Inferior parietal cortex (tissue), 1 donor: ENCODE results near the gene HOXA2.

Experiments
- DNase-seq: peaks from one replicate; pipeline ENCODE4 v3.0.0-alpha.2; 2016; ENCODE audit errors: extremely low spot score

HOXA2 gene

GRCh38 chr7:27078616-27079233, 23.8 kb downstream of the HOXA2 start:
- no peak for DNase-seq

- DNase-seq = no peak
These were observed 29.4 kb downstream of the HOXA2 start for GRCh38 chr7:27073076-27073475.

- DNase-seq = no peak
These were observed 30.7 kb downstream of the HOXA2 start for GRCh38 chr7:27071622-27072390.

- no peak for DNase-seq
These were observed 34.2 kb downstream of the HOXA2 start for GRCh38 chr7:27068259-27068658.

DNA sequence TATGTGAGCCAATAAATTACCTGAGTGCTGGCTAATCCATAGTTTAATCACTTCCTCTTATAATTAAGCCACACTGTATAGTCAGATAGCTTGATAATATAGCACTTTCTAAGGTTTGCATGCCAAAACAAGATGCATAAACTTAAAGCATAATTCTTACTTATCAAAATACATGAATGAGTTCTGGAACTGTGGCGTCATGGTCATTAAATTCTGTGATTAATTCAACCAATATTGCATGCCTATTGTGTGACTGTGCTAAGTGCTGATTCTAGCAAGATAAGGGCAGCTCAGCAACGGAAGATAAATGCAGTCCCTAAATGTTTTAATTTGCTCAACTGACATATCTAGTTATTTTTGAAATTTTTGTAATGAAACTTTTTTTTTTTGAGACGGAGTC, 36.3 kb downstream of the HOXA2 start:
- no peak for DNase-seq

- no peak for DNase-seq
These were observed 36.8 kb downstream of the HOXA2 start for GRCh38 chr7:27065709-27066108.

DNA sequence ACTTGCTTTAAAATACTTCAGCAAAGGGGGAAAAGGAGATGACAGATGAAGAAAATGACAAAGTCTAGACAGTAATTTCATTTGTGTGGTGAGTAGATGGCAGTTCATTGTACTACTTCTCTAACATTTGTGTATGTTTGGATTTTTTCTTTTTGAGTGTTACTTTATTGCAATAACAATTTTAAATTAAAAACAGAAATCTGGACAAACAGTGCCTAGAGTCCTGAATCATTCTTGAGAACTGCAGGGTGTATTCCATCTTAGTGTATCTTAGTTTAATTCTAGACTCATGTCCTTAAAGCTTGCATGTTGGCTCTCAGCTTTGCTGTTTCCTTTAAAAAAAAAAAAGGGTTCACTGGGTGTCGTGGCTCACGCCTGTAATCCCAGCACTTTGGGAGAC, 37.8 kb downstream of the HOXA2 start:
- no peak for DNase-seq

GRCh38 chr7:27064159-27064558, 38.3 kb downstream of the HOXA2 start:
- no peak for DNase-seq

DNA sequence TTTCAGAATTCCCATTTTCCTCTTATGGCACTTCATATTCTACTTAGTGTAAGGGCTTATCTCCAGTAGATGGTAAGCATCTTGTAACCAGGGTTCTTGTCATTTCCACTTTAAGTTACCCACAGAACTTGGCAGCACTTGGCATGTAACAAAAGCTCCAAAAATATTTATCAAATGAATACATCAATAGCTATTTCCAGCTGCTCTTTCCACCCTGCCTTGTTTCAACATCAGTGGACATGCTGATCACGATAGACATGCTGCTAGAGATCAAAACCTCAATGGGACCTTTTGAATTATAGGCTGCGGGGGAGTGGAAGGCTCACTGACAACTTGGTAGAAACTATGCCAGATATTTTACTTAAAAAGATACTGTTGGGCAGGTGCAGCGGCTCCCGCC, 39.5 kb downstream of the HOXA2 start:
- no peak for DNase-seq

DNA sequence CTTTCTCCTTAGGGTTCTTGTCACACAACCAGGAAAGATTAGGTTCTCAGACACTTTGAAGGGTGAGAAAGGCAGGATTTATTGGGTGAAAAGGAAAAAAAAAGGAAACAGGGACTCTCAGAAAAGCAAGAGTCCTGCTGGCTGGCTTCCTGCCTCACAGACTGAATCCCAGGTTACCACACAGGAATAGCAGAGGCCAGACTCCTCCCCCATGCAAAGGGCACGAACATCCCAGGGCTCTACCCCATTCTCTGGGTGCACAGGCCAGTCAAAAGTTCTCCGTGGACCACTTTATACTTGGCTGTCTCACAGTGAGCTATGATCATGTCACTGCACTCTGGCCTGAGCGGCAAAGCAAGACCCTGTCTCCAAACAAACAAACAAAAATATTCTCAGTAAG, 49.3 kb downstream of the HOXA2 start:
- DNase-seq = no peak

DNA sequence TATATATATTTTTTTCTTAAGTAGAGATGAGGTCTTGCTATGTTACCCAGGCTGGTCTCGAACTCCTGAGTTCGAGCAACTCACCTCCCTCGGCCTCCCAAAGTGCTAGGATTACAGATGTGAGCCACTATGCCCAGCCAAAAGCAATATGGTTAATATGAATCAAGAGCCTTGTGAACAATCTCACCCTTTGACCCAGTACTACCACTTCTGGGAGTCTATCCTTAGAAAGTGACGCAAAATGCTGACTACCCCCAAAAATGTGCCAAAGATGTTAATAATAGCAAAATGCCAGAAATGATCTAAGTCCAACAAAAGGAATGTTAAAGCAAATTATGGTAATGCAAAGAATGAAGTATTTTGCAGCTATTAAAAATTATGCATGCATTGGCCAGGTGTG, 51.0 kb downstream of the HOXA2 start:
- DNase-seq = no peak
